ENCODE data around the gene FOXJ1. TPM values are rescaled to one million over a fixed set of nuclear protein-coding genes. Genes with fewer than 3 reads are reported as not detected.

Gene FOXJ1
- total and polyA plus RNA-seq, 2 of the 4 experiments (the other 2 are of a cell fraction) = 0.05 TPM; not detected in 1

- H3K14ac ChIP-seq (replicated peaks; ENCODE audit: low read depth, low read length) = no peak overlapping the region
- H2BK15ac ChIP-seq (ENCODE audit: low read depth, low read length) = no peak overlapping the region
- H3K9me1 ChIP-seq (ENCODE audit: insufficient read depth, low read length) = no peaks in the 10 kb centered on the region
- no peaks in the 10 kb centered on the region for H3K9me3 ChIP-seq (ENCODE audit: control insufficient read depth, insufficient read depth, low read length)
- CTCF ChIA-PET = no interaction called here
- POLR2A ChIA-PET (ENCODE audit: unreplicated experiment) = no interaction called here
- H3K18ac ChIP-seq (ENCODE audit: low read depth, low read length) = no peak overlapping the region
- no peak overlapping the region for H2BK20ac ChIP-seq (ENCODE audit: low read depth, low read length)
- no peak overlapping the region for H4K91ac ChIP-seq (ENCODE audit: insufficient read depth, low read depth, low read length)
- DNase-seq = no peak
- BruUV-seq (replicated peaks) = no TSS peak
- H3K36me3 ChIP-seq (ENCODE audit: control insufficient read depth, insufficient read depth, low read length) = no peaks in the 10 kb centered on the region
- H3K9ac ChIP-seq (ENCODE audit: low read depth, low read length) = no peak overlapping the region
- no peak overlapping the region for H3K4ac ChIP-seq (ENCODE audit: low read depth, low read length)
- H4K8ac ChIP-seq (ENCODE audit: low read depth in 2 of 2, low read length in 2 of 2) = no peak overlapping the region
- no peak overlapping the region for H2BK120ac ChIP-seq (ENCODE audit: low read depth, low read length)
- H3K23ac ChIP-seq (ENCODE audit: low read depth, low read length) = no peak overlapping the region
- no peak overlapping the region for H4K5ac ChIP-seq (ENCODE audit: low read depth, low read length)
- no peak overlapping the region for H3K27ac ChIP-seq (ENCODE audit: insufficient read depth, low read length)
- no peak overlapping the region for H2AFZ ChIP-seq (replicated peaks; ENCODE audit: low read length, poor library complexity)
- H2AK9ac ChIP-seq (replicated peaks; ENCODE audit: low read depth, low read length, poor library complexity) = no peak overlapping the region
- no peak for ATAC-seq (ENCODE audit: low read depth)
- intact Hi-C loops (cut with micrococcal nuclease) (no loop called here), dilution Hi-C loops (cut with HindIII; ENCODE audit: low sequenced_read_pairs, unreplicated experiment) (no loop called here), in situ Hi-C loops (cut with MboI; ENCODE audit: low sequenced_read_pairs) (no loop called here)
- peaks cover 7% of the 10 kb centered on the region for H3K27me3 ChIP-seq (ENCODE audit: control insufficient read depth, insufficient read depth, low read length)
- TF ChIP-seq MXI1 (IDR thresholded peaks at IDR 0.05; ENCODE audit: borderline replicate concordance, low read depth, low read length) = no peak
- TF ChIP-seq MAFK (IDR thresholded peaks at IDR 0.05; ENCODE audit: low read depth, low read length) = no peak
- no peak for TF ChIP-seq RAD21 (IDR thresholded peaks at IDR 0.05; ENCODE audit: low read length)
- TF ChIP-seq SMC3 (IDR thresholded peaks at IDR 0.05; ENCODE audit: low read depth, low read length) = no peak
- no peak for TF ChIP-seq BHLHE40 (IDR thresholded peaks at IDR 0.05; ENCODE audit: low read depth, low read length)
- TF ChIP-seq POLR2A (IDR thresholded peaks at IDR 0.05; ENCODE audit: low read depth, low read length) = no peak
- TF ChIP-seq MAZ (IDR thresholded peaks at IDR 0.05; ENCODE audit: borderline replicate concordance, low read depth, low read length) = no peak
- TF ChIP-seq USF2 (IDR thresholded peaks at IDR 0.05; ENCODE audit: low read depth, low read length) = no peak
- TF ChIP-seq FOS (IDR thresholded peaks at IDR 0.05; ENCODE audit: low read depth, low read length) = no peak
- TF ChIP-seq NFE2L2 (IDR thresholded peaks at IDR 0.05; ENCODE audit: low read depth, low read length) = no peak
- TF ChIP-seq CTCF (conservative IDR thresholded peaks at IDR 0.05; ENCODE audit: low read depth, low read length) = no peak
- TF ChIP-seq CEBPB (IDR thresholded peaks at IDR 0.05; ENCODE audit: low read depth, low read length) = no peak
- TF ChIP-seq RCOR1 (IDR thresholded peaks at IDR 0.05; ENCODE audit: insufficient replicate concordance, low read length) = no peak
- no peak for TF ChIP-seq RFX5 (IDR thresholded peaks at IDR 0.05; ENCODE audit: low read depth, low read length)
- no peak for TF ChIP-seq CHD1 (IDR thresholded peaks at IDR 0.05; ENCODE audit: low read depth, low read length)
- no peak for TF ChIP-seq ELK1 (IDR thresholded peaks at IDR 0.05; ENCODE audit: borderline replicate concordance, low read depth, low read length)
- H4K20me1 ChIP-seq (ENCODE audit: insufficient read depth, low read length) = no peaks in the 10 kb centered on the region
- H3K56ac ChIP-seq (ENCODE audit: extremely low read depth, insufficient read depth, low read length) = no peak overlapping the region
- no peak overlapping the region for H2BK5ac ChIP-seq (ENCODE audit: low read depth, low read length, poor library complexity, severe bottlenecking)
- H3K4me2 ChIP-seq (ENCODE audit: low read depth, low read length) = no peak overlapping the region
- no peak overlapping the region for H3K4me3 ChIP-seq (ENCODE audit: insufficient read depth, low read depth, low read length)
- no peaks in the 10 kb centered on the region for H3K79me1 ChIP-seq (ENCODE audit: low read depth in 1 of 2, low read length in 2 of 2)
- H2AK5ac ChIP-seq (ENCODE audit: low read depth, low read length) = no peak overlapping the region
- H3K4me1 ChIP-seq (ENCODE audit: control insufficient read depth, insufficient read depth, low read length) = no peaks in the 10 kb centered on the region
- WGBS, 2 experiments (ENCODE audit: extremely low coverage in 2 of 2, insufficient read length in 1 of 2) = 80% methylated on average over 3 of the region's 5 CpGs; no CpG with 5 or more reads in 1 of the 2 experiments
Measured at GRCh38 chr17:76157759-76158158, 16.7 kb upstream of the FOXJ1 start.

All from IMR-90 (cell line).